ENCODE measurements around the gene ZFP3.

Gene ZFP3

DNA sequence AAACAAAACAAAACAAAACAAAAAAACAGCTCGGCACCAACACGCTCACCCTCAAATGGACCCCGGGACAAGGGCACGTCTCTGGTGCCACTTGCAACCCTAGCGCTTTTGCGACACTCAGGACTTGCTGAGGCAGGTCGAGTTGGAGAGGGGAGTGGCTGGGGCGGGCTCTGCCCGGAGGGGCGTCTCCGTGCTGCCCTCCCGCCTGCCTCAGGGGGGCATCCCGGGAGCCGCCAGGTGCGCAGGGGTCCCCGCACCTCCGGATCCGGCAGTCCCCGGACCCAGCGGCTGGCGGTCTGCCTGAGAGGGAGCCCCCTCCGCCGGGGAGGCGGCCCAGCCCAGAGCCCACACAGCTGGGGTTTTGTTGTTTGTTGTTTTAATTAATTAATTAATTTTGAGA, 43.0 kb upstream of the ZFP3 start, which contains the start of gene SLC52A1:
Gene SLC52A1, minus strand, starts transcription at position 112 of the 400 bp plus-strand sequence. CDS start 820 bp downstream, outside the sequence.
- TF ChIP-seq, protein P1, sequence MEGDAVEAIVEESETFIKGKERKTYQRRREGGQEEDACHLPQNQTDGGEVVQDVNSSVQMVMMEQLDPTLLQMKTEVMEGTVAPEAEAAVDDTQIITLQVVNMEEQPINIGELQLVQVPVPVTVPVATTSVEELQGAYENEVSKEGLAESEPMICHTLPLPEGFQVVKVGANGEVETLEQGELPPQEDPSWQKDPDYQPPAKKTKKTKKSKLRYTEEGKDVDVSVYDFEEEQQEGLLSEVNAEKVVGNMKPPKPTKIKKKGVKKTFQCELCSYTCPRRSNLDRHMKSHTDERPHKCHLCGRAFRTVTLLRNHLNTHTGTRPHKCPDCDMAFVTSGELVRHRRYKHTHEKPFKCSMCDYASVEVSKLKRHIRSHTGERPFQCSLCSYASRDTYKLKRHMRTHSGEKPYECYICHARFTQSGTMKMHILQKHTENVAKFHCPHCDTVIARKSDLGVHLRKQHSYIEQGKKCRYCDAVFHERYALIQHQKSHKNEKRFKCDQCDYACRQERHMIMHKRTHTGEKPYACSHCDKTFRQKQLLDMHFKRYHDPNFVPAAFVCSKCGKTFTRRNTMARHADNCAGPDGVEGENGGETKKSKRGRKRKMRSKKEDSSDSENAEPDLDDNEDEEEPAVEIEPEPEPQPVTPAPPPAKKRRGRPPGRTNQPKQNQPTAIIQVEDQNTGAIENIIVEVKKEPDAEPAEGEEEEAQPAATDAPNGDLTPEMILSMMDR (IDR thresholded peaks at IDR 0.05; ENCODE audit: insufficient read depth, low read depth, low read length, missing control alignments) = no peak
- no peak within 1 kb of the TSS for H3K4me3 ChIP-seq (ENCODE audit: low read depth, low read length)
- no peak for DNase-seq (ENCODE audit: low read depth)

DNA sequence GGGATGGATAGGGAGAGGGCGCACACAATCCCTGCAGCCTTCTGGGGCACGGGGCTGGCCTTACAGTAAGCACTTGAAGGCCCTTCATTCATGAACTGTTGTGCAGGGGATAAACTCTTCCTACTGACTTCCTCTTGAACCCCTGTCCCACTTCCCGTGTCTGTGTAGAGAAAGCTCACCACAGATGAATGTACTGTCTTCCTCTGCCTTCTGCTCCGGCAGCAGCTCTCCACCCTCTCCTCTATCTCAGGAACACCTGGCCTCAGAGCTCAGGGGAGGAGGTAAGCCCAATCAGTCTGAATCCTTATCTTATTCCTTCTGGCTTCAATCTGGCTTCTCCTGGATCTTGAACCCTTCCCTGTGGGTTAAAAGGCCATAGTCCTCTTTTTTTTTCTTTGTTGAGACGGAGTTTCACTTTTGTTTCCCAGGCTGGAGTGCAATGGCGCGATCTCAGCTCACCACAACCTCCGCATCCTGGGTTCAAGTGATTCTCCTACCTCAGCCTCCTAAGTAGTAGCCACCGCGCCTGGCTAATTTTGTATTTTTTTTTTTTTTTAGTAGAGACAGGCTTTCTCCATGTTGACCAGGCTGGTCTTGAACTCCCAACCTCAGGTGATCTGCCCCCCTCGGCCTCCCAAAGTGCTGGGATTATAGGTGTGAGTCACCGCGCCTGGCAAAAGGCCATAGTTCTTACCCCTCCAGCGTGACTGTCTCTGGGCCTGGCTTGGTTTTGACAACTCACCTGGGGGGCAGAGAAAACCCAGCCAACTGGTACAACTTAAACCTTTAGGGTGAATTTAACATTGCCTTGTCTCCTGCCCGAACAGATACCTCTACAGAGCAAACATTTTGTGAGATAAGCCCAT, 35.9 kb upstream of the ZFP3 start:
- TF ChIP-seq, protein P1 (IDR thresholded peaks at IDR 0.05; ENCODE audit: insufficient read depth, low read depth, low read length, missing control alignments) = no peak
- H3K4me3 ChIP-seq (ENCODE audit: low read depth, low read length) = no peak overlapping the region
- DNase-seq (ENCODE audit: low read depth) = no peak

DNA sequence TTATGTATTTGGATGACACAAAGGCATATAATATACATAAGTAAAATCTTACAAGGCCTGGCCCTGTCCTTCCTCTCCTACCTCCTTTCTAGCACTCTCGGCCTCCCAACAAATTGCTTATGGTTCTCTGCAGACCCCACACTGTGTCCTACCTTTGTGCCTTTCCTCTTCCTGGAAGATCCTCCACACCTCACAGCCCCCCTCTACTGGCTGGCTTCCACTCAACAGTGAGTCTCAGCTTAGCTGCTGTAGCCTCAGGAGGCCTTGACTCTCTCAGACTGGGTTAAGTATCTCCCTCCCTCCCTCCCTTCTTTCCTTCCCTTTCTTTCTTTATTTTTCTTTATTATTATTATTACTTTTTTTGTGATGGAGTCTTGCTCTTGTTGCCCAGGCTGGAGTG, 34.7 kb upstream of the ZFP3 start:
- TF ChIP-seq, protein P1 (IDR thresholded peaks at IDR 0.05; ENCODE audit: insufficient read depth, low read depth, low read length, missing control alignments) = no peak
- H3K4me3 ChIP-seq (ENCODE audit: low read depth, low read length) = no peak overlapping the region
- no peak for DNase-seq (ENCODE audit: low read depth)

DNA sequence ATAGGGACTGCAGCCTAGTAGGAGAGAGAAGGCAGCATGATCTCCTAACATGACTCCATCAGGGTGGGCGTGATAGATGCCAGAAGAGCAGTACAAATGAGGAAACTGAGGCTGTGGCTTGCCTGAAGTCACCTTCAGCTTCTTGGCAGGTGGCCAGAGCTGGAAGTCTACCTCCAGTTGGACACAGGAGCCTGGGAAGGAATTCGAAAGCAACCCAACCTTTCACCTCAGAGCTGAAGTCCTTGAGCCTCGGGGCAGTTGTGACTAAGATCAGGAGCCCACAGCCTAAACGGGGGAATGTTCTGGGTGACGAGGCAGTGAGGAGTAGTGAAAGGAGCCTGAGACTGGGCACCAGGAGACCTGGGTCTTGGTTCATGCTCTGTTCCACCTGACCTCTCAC, 33.6 kb upstream of the ZFP3 start:
- H3K4me3 ChIP-seq (ENCODE audit: low read depth, low read length) = no peak overlapping the region
- DNase-seq (ENCODE audit: low read depth) = peak; percentile 21
- TF ChIP-seq, protein P1 (IDR thresholded peaks at IDR 0.05; ENCODE audit: insufficient read depth, low read depth, low read length, missing control alignments) = no peak

DNA sequence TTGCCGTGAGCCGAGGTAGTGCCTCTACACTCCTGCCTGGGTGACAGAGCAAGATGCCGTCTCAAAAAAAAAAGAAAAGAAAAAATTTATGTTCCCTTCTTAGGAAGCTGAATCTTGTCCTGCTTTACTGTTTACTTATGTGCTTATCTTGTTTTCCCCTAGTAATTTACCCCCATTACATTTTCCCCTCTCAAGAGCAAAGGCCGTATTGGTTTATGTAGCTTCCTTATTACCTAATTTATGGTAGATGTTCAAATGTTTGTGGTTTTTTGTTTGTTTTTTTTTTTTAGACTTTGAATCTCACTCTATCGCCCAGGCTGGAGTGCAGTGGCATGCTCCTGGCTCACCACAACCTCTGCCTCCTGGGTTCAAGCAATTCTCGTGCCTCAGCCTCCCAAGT, 32.8 kb upstream of the ZFP3 start:
- no peak overlapping the region for H3K4me3 ChIP-seq (ENCODE audit: low read depth, low read length)
- TF ChIP-seq, protein P1 (IDR thresholded peaks at IDR 0.05; ENCODE audit: insufficient read depth, low read depth, low read length, missing control alignments) = no peak
- no peak for DNase-seq (ENCODE audit: low read depth)

DNA sequence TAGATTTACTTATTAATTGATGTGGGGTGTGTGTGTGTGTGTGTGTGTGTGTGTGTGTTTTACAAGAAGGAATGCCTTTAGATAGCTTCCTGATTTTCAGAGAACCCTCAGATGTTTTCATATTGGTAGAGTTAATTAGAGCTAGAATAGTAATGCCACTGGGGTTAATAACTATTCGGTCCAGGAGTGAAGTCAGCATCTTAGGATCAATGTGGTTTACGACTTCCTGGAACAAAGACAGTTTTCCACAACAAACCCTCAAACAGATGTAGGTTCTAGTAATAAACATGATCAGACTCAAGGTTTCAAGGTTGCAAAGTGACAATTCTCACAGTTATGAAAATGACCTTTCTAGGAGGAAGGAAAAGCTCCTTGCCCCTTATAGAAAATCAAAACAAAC, 30.8 kb upstream of the ZFP3 start:
- TF ChIP-seq, protein P1 (IDR thresholded peaks at IDR 0.05; ENCODE audit: insufficient read depth, low read depth, low read length, missing control alignments) = no peak
- no peak overlapping the region for H3K4me3 ChIP-seq (ENCODE audit: low read depth, low read length)
- DNase-seq (ENCODE audit: low read depth) = no peak

All from GM12865 (cell line).